ENCODE data around the gene KCNMB1.

KCNMB1 gene

GRCh38 chr5:170337045-170337733 is 52.0 kb downstream of the KCNMB1 start:
- Histone ChIP-seq H3K9me3 (ENCODE audit: control insufficient read depth, low read depth, low read length) (no peaks in the 10 kb centered on the region), H3K4me3 (ENCODE audit: low read length) (no peak overlapping the region), H3K27me3 (ENCODE audit: control insufficient read depth, insufficient read depth, low read length) (no peaks in the 10 kb centered on the region), H3K27ac (ENCODE audit: low read length) (no peak overlapping the region), H3K36me3 (ENCODE audit: control insufficient read depth, low read depth, low read length) (no peaks in the 10 kb centered on the region), H3K9ac (ENCODE audit: low read length) (no peak overlapping the region), H3K4me1 (ENCODE audit: control insufficient read depth, low read depth, low read length) (peaks cover 35% of the 10 kb centered on the region)

GRCh38 chr5:170336065-170336464 is 53.1 kb downstream of the KCNMB1 start:
- Histone ChIP-seq H3K4me1 (ENCODE audit: control insufficient read depth, low read depth, low read length) (peaks cover 39% of the 10 kb centered on the region), H3K27me3 (ENCODE audit: control insufficient read depth, insufficient read depth, low read length) (no peaks in the 10 kb centered on the region), H3K36me3 (ENCODE audit: control insufficient read depth, low read depth, low read length) (no peaks in the 10 kb centered on the region), H3K9ac (ENCODE audit: low read length) (no peak overlapping the region), H3K4me3 (ENCODE audit: low read length) (no peak overlapping the region), H3K27ac (ENCODE audit: low read length) (no peak overlapping the region), H3K9me3 (ENCODE audit: control insufficient read depth, low read depth, low read length) (no peaks in the 10 kb centered on the region)

- no peaks in the 10 kb centered on the region for H3K36me3 ChIP-seq (ENCODE audit: control insufficient read depth, low read depth, low read length)
- H3K4me1 ChIP-seq (ENCODE audit: control insufficient read depth, low read depth, low read length): peaks cover 39% of the 10 kb centered on the region
- no peak overlapping the region for H3K27ac ChIP-seq (ENCODE audit: low read length)
- no peak overlapping the region for H3K9ac ChIP-seq (ENCODE audit: low read length)
- no peaks in the 10 kb centered on the region for H3K27me3 ChIP-seq (ENCODE audit: control insufficient read depth, insufficient read depth, low read length)
- no peak overlapping the region for H3K4me3 ChIP-seq (ENCODE audit: low read length)
- H3K9me3 ChIP-seq (ENCODE audit: control insufficient read depth, low read depth, low read length): no peaks in the 10 kb centered on the region
These were observed 54.5 kb downstream of the KCNMB1 start for GRCh38 chr5:170334626-170335025.

- Histone ChIP-seq H3K36me3 (ENCODE audit: control insufficient read depth, low read depth, low read length) (no peaks in the 10 kb centered on the region), H3K4me3 (ENCODE audit: low read length) (peak overlapping the region; percentile 16), H3K9ac (ENCODE audit: low read length) (no peak overlapping the region), H3K27me3 (ENCODE audit: control insufficient read depth, insufficient read depth, low read length) (no peaks in the 10 kb centered on the region), H3K27ac (ENCODE audit: low read length) (no peak overlapping the region), H3K9me3 (ENCODE audit: control insufficient read depth, low read depth, low read length) (no peaks in the 10 kb centered on the region), H3K4me1 (ENCODE audit: control insufficient read depth, low read depth, low read length) (peaks cover 39% of the 10 kb centered on the region)
These were observed 55.8 kb downstream of the KCNMB1 start for GRCh38 chr5:170333161-170333910.

GRCh38 chr5:170332058-170332457 is 57.1 kb downstream of the KCNMB1 start:
- H3K4me1 ChIP-seq (ENCODE audit: control insufficient read depth, low read depth, low read length): peaks cover 32% of the 10 kb centered on the region

GRCh38 chr5:170330568-170331054 is 58.6 kb downstream of the KCNMB1 start:
- Histone ChIP-seq H3K27ac (ENCODE audit: low read length) (no peak overlapping the region), H3K36me3 (ENCODE audit: control insufficient read depth, low read depth, low read length) (no peaks in the 10 kb centered on the region), H3K27me3 (ENCODE audit: control insufficient read depth, insufficient read depth, low read length) (no peaks in the 10 kb centered on the region), H3K4me3 (ENCODE audit: low read length) (no peak overlapping the region), H3K9me3 (ENCODE audit: control insufficient read depth, low read depth, low read length) (no peaks in the 10 kb centered on the region), H3K9ac (ENCODE audit: low read length) (no peak overlapping the region), H3K4me1 (ENCODE audit: control insufficient read depth, low read depth, low read length) (peaks cover 28% of the 10 kb centered on the region)

More at GRCh38 chr5:170332058-170332457, 57.1 kb downstream of the KCNMB1 start:
- no peak overlapping the region for H3K9ac ChIP-seq (ENCODE audit: low read length)
- H3K36me3 ChIP-seq (ENCODE audit: control insufficient read depth, low read depth, low read length): no peaks in the 10 kb centered on the region
- H3K27me3 ChIP-seq (ENCODE audit: control insufficient read depth, insufficient read depth, low read length): no peaks in the 10 kb centered on the region
- no peak overlapping the region for H3K4me3 ChIP-seq (ENCODE audit: low read length)
- H3K9me3 ChIP-seq (ENCODE audit: control insufficient read depth, low read depth, low read length): no peaks in the 10 kb centered on the region
- no peak overlapping the region for H3K27ac ChIP-seq (ENCODE audit: low read length)

- peaks cover 28% of the 10 kb centered on the region for H3K4me1 ChIP-seq (ENCODE audit: control insufficient read depth, low read depth, low read length)
- no peaks in the 10 kb centered on the region for H3K36me3 ChIP-seq (ENCODE audit: control insufficient read depth, low read depth, low read length)
- H3K4me3 ChIP-seq (ENCODE audit: low read length): no peak overlapping the region
- no peak overlapping the region for H3K9ac ChIP-seq (ENCODE audit: low read length)
- no peaks in the 10 kb centered on the region for H3K27me3 ChIP-seq (ENCODE audit: control insufficient read depth, insufficient read depth, low read length)
- H3K27ac ChIP-seq (ENCODE audit: low read length): no peak overlapping the region
- H3K9me3 ChIP-seq (ENCODE audit: control insufficient read depth, low read depth, low read length): no peaks in the 10 kb centered on the region
These were observed 59.6 kb downstream of the KCNMB1 start for GRCh38 chr5:170329524-170329923.

- Histone ChIP-seq H3K9ac (ENCODE audit: low read length) (no peak overlapping the region), H3K27ac (ENCODE audit: low read length) (no peak overlapping the region), H3K36me3 (ENCODE audit: control insufficient read depth, low read depth, low read length) (no peaks in the 10 kb centered on the region)
These were observed 61.3 kb downstream of the KCNMB1 start for GRCh38 chr5:170327829-170328228.

GRCh38 chr5:170327168-170327567 is 62.0 kb downstream of the KCNMB1 start:
- Histone ChIP-seq H3K27me3 (ENCODE audit: control insufficient read depth, insufficient read depth, low read length) (no peaks in the 10 kb centered on the region), H3K36me3 (ENCODE audit: control insufficient read depth, low read depth, low read length) (no peaks in the 10 kb centered on the region), H3K27ac (ENCODE audit: low read length) (no peak overlapping the region), H3K9me3 (ENCODE audit: control insufficient read depth, low read depth, low read length) (no peaks in the 10 kb centered on the region), H3K4me3 (ENCODE audit: low read length) (no peak overlapping the region), H3K9ac (ENCODE audit: low read length) (no peak overlapping the region), H3K4me1 (ENCODE audit: control insufficient read depth, low read depth, low read length) (peaks cover 4% of the 10 kb centered on the region)

More at GRCh38 chr5:170327829-170328228, 61.3 kb downstream of the KCNMB1 start:
- H3K27me3 ChIP-seq (ENCODE audit: control insufficient read depth, insufficient read depth, low read length): no peaks in the 10 kb centered on the region
- H3K4me1 ChIP-seq (ENCODE audit: control insufficient read depth, low read depth, low read length): peaks cover 11% of the 10 kb centered on the region
- H3K9me3 ChIP-seq (ENCODE audit: control insufficient read depth, low read depth, low read length): no peaks in the 10 kb centered on the region
- no peak overlapping the region for H3K4me3 ChIP-seq (ENCODE audit: low read length)

All from iPS-18a (cell line).